AG20443 (cell line): ENCODE results near the gene PPP2R2C.

Experiments used
- DNase-seq: peaks from one replicate; pipeline ENCODE4 v3.0.0; 2012; ENCODE audit warnings: low spot score, mixed read lengths

PPP2R2C gene

GRCh38 chr4:6345096-6345830 is 127.2 kb downstream of the PPP2R2C start:
- DNase-seq: no peak

- peak; percentile 71 for DNase-seq
Measured at GRCh38 chr4:6343939-6344408, 128.4 kb downstream of the PPP2R2C start.

GRCh38 chr4:6342530-6343293 is 129.7 kb downstream of the PPP2R2C start:
- no peak for DNase-seq

GRCh38 chr4:6341696-6342095 is 130.7 kb downstream of the PPP2R2C start:
- DNase-seq: no peak

- DNase-seq: no peak
Measured at GRCh38 chr4:6340446-6341015, 131.9 kb downstream of the PPP2R2C start.

GRCh38 chr4:6339818-6340445 is 132.5 kb downstream of the PPP2R2C start:
- DNase-seq: no peak

GRCh38 chr4:6338951-6339817 is 133.2 kb downstream of the PPP2R2C start:
- DNase-seq: no peak

GRCh38 chr4:6338175-6338950 is 134.1 kb downstream of the PPP2R2C start:
- no peak for DNase-seq

GRCh38 chr4:6337331-6337935 is 135.0 kb downstream of the PPP2R2C start:
- DNase-seq: no peak

GRCh38 chr4:6336166-6336565 is 136.2 kb downstream of the PPP2R2C start:
- no peak for DNase-seq

- DNase-seq: no peak
Measured at GRCh38 chr4:6335040-6335590, 137.3 kb downstream of the PPP2R2C start.

- no peak for DNase-seq
Measured at GRCh38 chr4:6334203-6334887, 138.1 kb downstream of the PPP2R2C start.

GRCh38 chr4:6333301-6334202 is 138.9 kb downstream of the PPP2R2C start:
- no peak for DNase-seq

- DNase-seq: no peak
Measured at GRCh38 chr4:6332669-6333050, 139.8 kb downstream of the PPP2R2C start.

GRCh38 chr4:6332042-6332668 is 140.3 kb downstream of the PPP2R2C start:
- DNase-seq: peak; percentile 78

- DNase-seq: no peak
Measured at GRCh38 chr4:6331468-6331867, 140.9 kb downstream of the PPP2R2C start.

- peak; percentile 37 for DNase-seq
Measured at GRCh38 chr4:6331018-6331417, 141.4 kb downstream of the PPP2R2C start.

GRCh38 chr4:6330384-6330767 is 142.0 kb downstream of the PPP2R2C start:
- no peak for DNase-seq
